DOHH2 (cell line): ENCODE data around the gene ALG1.
"Not testable (repeated sequence)": the region's sequence is repeated elsewhere in the genome, so short reads cannot be mapped to it uniquely, and the experiment has no call there.

Experiments used
- H3F3A ChIP-seq: fragments of 200-600 bp; sonication (generic), shearing (Covaris generic); 2 replicates; pipeline ENCODE4 v1.6.0; 2016; ENCODE audit warnings: antibody characterized with exemption, mild to moderate bottlenecking; ENCODE audit not compliant: control insufficient read depth, insufficient read depth
- H3K27ac ChIP-seq: fragments of 200-600 bp; sonication (generic); 2 replicates; pipeline ENCODE4 v1.5.1; 2014; ENCODE audit warnings: low read depth, mild to moderate bottlenecking, low read length, moderate library complexity
- H3K27me3 ChIP-seq: fragments of 200-600 bp; sonication (generic); 2 replicates; pipeline ENCODE4 v1.6.1; 2014; ENCODE audit warnings: mild to moderate bottlenecking, low read length, mixed read lengths; ENCODE audit not compliant: control insufficient read depth
- H3K36me3 ChIP-seq: fragments of 200-600 bp; sonication (generic); 2 replicates; pipeline ENCODE4 v1.6.1; 2014; ENCODE audit warnings: mild to moderate bottlenecking, low read length, moderate library complexity, mixed read lengths; ENCODE audit not compliant: control insufficient read depth
- H3K4me1 ChIP-seq: fragments of 200-600 bp; sonication (generic); 2 replicates; pipeline ENCODE4 v1.6.1; 2014; ENCODE audit warnings: mild to moderate bottlenecking, low read length, mixed read lengths; ENCODE audit not compliant: control insufficient read depth
- H3K4me2 ChIP-seq: fragments of 200-600 bp; sonication (generic); 2 replicates; pipeline ENCODE4 v1.6.0; 2014; ENCODE audit warnings: mild to moderate bottlenecking, low read length, moderate library complexity
- H3K4me3 ChIP-seq: fragments of 200-600 bp; sonication (generic); 2 replicates; pipeline ENCODE4 v1.5.1; 2014; ENCODE audit warnings: mild to moderate bottlenecking, low read length, mixed read lengths
- H3K79me2 ChIP-seq: fragments of 200-600 bp; sonication (generic); 2 replicates; pipeline ENCODE4 v1.6.1; 2014; ENCODE audit warnings: mild to moderate bottlenecking, low read length, mixed read lengths; ENCODE audit not compliant: control insufficient read depth
- H3K9me2 ChIP-seq: fragments of 200-600 bp; sonication (generic); replicated peaks from 2 replicates; pipeline ENCODE4 v1.6.1; 2014; ENCODE audit warnings: mild to moderate bottlenecking, low read length, mixed read lengths; ENCODE audit not compliant: control insufficient read depth
- H3K9me3 ChIP-seq: fragments of 200-600 bp; sonication (generic); 2 replicates; pipeline ENCODE4 v1.6.1; 2014; ENCODE audit warnings: antibody characterized with exemption, low read length, mixed read lengths; ENCODE audit not compliant: control insufficient read depth, insufficient read depth
- H4K20me1 ChIP-seq: fragments of 200-600 bp; sonication (generic); 2 replicates; pipeline ENCODE4 v1.6.0; 2014; ENCODE audit warnings: low read depth, mild to moderate bottlenecking, antibody characterized with exemption, low read length, moderate library complexity; ENCODE audit not compliant: control insufficient read depth, insufficient read depth
- CTCF ChIP-seq: fragments of 200-600 bp; sonication (generic); IDR thresholded peaks from one replicate; pipeline ENCODE4 v1.5.1; 2014; ENCODE audit warnings: antibody characterized with exemption, mild to moderate bottlenecking, low read depth, low read length; ENCODE audit not compliant: poor library complexity, severe bottlenecking
- EZH2phosphoT487 ChIP-seq: fragments of 200-600 bp; sonication (generic); IDR thresholded peaks from 2 replicates; pipeline ENCODE4 v1.6.1; 2017; ENCODE audit warnings: borderline replicate concordance, mild to moderate bottlenecking, antibody characterized with exemption, low read length, moderate library complexity, mixed read lengths

Gene ALG1

GRCh38 chr16:5078626-5079025, 7.0 kb downstream of the ALG1 start:
- no peaks in the 10 kb centered on the region for H3F3A ChIP-seq
- no peaks in the 10 kb centered on the region for H4K20me1 ChIP-seq
- H3K4me2 ChIP-seq = no peak overlapping the region
- TF ChIP-seq EZH2phosphoT487 = no peak
- TF ChIP-seq CTCF = no peak
- no peak overlapping the region for H3K4me3 ChIP-seq
- H3K9me2 ChIP-seq = no peaks in the 10 kb centered on the region
- no peaks in the 10 kb centered on the region for H3K27me3 ChIP-seq
- H3K36me3 ChIP-seq = peaks cover 21% of the 10 kb centered on the region
- no peaks in the 10 kb centered on the region for H3K9me3 ChIP-seq
- H3K79me2 ChIP-seq = peaks cover 17% of the 10 kb centered on the region
- no peak overlapping the region for H3K27ac ChIP-seq
- no peaks in the 10 kb centered on the region for H3K4me1 ChIP-seq

GRCh38 chr16:5080461-5080860, 8.8 kb downstream of the ALG1 start:
- not testable (repeated sequence) for H3K9me3 ChIP-seq, H3K4me2 ChIP-seq, H3K4me1 ChIP-seq, H3K27ac ChIP-seq, H3F3A ChIP-seq, H3K9me2 ChIP-seq, H3K79me2 ChIP-seq, H4K20me1 ChIP-seq, H3K4me3 ChIP-seq, H3K27me3 ChIP-seq
- peaks cover 17% of the 10 kb centered on the region for H3K36me3 ChIP-seq

GRCh38 chr16:5080996-5081395, 9.4 kb downstream of the ALG1 start:
- not testable (repeated sequence) for H3K9me3 ChIP-seq, H3K4me2 ChIP-seq, H3K27me3 ChIP-seq, H3K4me3 ChIP-seq, H3K79me2 ChIP-seq, H3K4me1 ChIP-seq, H3F3A ChIP-seq, H3K9me2 ChIP-seq, H3K27ac ChIP-seq, H4K20me1 ChIP-seq
- H3K36me3 ChIP-seq = peaks cover 14% of the 10 kb centered on the region

- not testable (repeated sequence) for H3K9me3 ChIP-seq, H3K79me2 ChIP-seq, H3K27me3 ChIP-seq, H3K4me2 ChIP-seq, H3F3A ChIP-seq, H3K27ac ChIP-seq, H3K4me1 ChIP-seq, H3K4me3 ChIP-seq, H4K20me1 ChIP-seq, H3K9me2 ChIP-seq, H3K36me3 ChIP-seq
Measured at GRCh38 chr16:5083646-5084045, 12.0 kb downstream of the ALG1 start.

GRCh38 chr16:5084099-5084731, 12.6 kb downstream of the ALG1 start:
- not testable (repeated sequence) for H3K9me3 ChIP-seq, H3F3A ChIP-seq

More at GRCh38 chr16:5084099-5084731, 12.6 kb downstream of the ALG1 start:
- not testable (repeated sequence) for H3K9me2 ChIP-seq, H3K36me3 ChIP-seq, H3K4me2 ChIP-seq, H3K27ac ChIP-seq, H3K4me1 ChIP-seq, H4K20me1 ChIP-seq, H3K79me2 ChIP-seq, H3K27me3 ChIP-seq, H3K4me3 ChIP-seq
